HepG2 (cell line): Measurements from ENCODE around the gene SLC1A4. TPM values are rescaled to one million over a fixed set of nuclear protein-coding genes. Genes with fewer than 3 reads are reported as not detected.

Source experiments
- FOXJ3 ChIP-seq: sonication (generic); formaldehyde crosslinking; IDR thresholded peaks from 2 replicates; pipeline ENCODE4 v1.4.0; 2020; ENCODE audit warnings: missing genetic modification reagents, mild to moderate bottlenecking, borderline replicate concordance
- HNF4A ChIP-seq: sonication (generic); formaldehyde crosslinking; IDR thresholded peaks from 2 replicates; pipeline ENCODE4 v1.4.0; 2020; ENCODE audit warnings: missing genetic modification reagents
- MIER3 ChIP-seq: IDR thresholded peaks from 2 replicates; pipeline ENCODE4 v1.6.1; 2016; ENCODE audit warnings: missing compliant biosample characterization, borderline replicate concordance
- NCOR1 ChIP-seq: fragments of 200-600 bp; sonication (generic); IDR thresholded peaks from 2 replicates; pipeline ENCODE4 v1.7.0; 2017; ENCODE audit warnings: antibody characterized with exemption, low read length, borderline replicate concordance
- NFKBIZ ChIP-seq: IDR thresholded peaks from 2 replicates; pipeline ENCODE4 v1.6.1; 2018; ENCODE audit warnings: missing genetic modification reagents, missing compliant biosample characterization
- NPAS2 ChIP-seq: sonication (generic); formaldehyde crosslinking; IDR thresholded peaks from 2 replicates; pipeline ENCODE4 v1.8.0; 2022; ENCODE audit warnings: mild to moderate bottlenecking, missing genetic modification reagents, borderline replicate concordance
- NR2F1 ChIP-seq, 2 experiments: fragments of 450-650 bp in 1 of 2; formaldehyde crosslinking in 1 of 2; IDR thresholded peaks; 2 replicates each; pipeline versions ENCODE4 v1.5.0 to v1.6.1; 2016 to 2020; ENCODE audit warnings: mild to moderate bottlenecking in 1 of 2, missing compliant biosample characterization in 1 of 2, missing genetic modification reagents in 1 of 2, moderate library complexity in 1 of 2
- PAXIP1 ChIP-seq: sonication (generic); formaldehyde crosslinking; conservative IDR thresholded peaks from 2 replicates; pipeline ENCODE4 v1.4.0; 2020; ENCODE audit warnings: mild to moderate bottlenecking, missing genetic modification reagents, moderate library complexity
- PHF20 ChIP-seq: sonication (generic); formaldehyde crosslinking; IDR thresholded peaks from 2 replicates; pipeline ENCODE4 v1.5.0; 2020; ENCODE audit warnings: mild to moderate bottlenecking, missing genetic modification reagents
- RNF219 ChIP-seq: sonication (generic); formaldehyde crosslinking; IDR thresholded peaks from 2 replicates; pipeline ENCODE4 v1.5.0; 2020; ENCODE audit warnings: mild to moderate bottlenecking, missing genetic modification reagents
- SAP130 ChIP-seq: IDR thresholded peaks from 2 replicates; pipeline ENCODE4 v1.6.1; 2016; ENCODE audit warnings: low read depth
- YEATS2 ChIP-seq: sonication (generic); formaldehyde crosslinking; IDR thresholded peaks from 2 replicates; pipeline ENCODE4 v1.4.0; 2020; ENCODE audit warnings: missing genetic modification reagents, borderline replicate concordance
- ZNF143 ChIP-seq: sonication (generic); formaldehyde crosslinking; IDR thresholded peaks from 2 replicates; pipeline ENCODE4 v1.4.0; 2020; ENCODE audit warnings: missing genetic modification reagents
- ZNF431 ChIP-seq: sonication (generic); formaldehyde crosslinking; IDR thresholded peaks from 2 replicates; pipeline ENCODE4 v1.9.0; 2022; ENCODE audit warnings: missing genetic modification reagents, low read depth, mild to moderate bottlenecking, borderline replicate concordance
- ZNF484 ChIP-seq: sonication (generic); formaldehyde crosslinking; IDR thresholded peaks from 2 replicates; pipeline ENCODE4 v1.5.1; 2020; ENCODE audit warnings: mild to moderate bottlenecking, low read depth, missing genetic modification reagents, borderline replicate concordance
- ZNF614 ChIP-seq: IDR thresholded peaks from 2 replicates; pipeline ENCODE4 v1.6.1; 2018; ENCODE audit warnings: missing biosample characterization, missing genetic modification reagents, inconsistent platforms, borderline replicate concordance
- polyA plus RNA-seq, 8 experiments: library from polyadenylated mRNA; depleted of rRNA in 3 of 8; stranded (reverse) in 7 of 8; unstranded in 1 of 8; fragments of >200 nt; fragmentation: Illumina TruSeq in 4 of 8; extraction: Trizol in 4 of 8; gene quantifications; 2 replicates each; pipeline versions ENCODE4 v1.2.1 to v1.2.3, GENCODE V29; 2011 to 2016; ENCODE audit warnings: low read depth in 4 of 8, missing spikeins in 1 of 8, mixed read lengths in 1 of 8; ENCODE audit not compliant: insufficient read depth in 1 of 8
- total RNA-seq, 5 experiments: library from RNA; depleted of rRNA; stranded (reverse); fragments of >200 nt; fragmentation: Illumina TruSeq; extraction: Trizol; gene quantifications; 2 replicates each; pipeline ENCODE4 v1.2.3, GENCODE V29; 2016; ENCODE audit warnings: low read depth in 1 of 5
- TF ChIP-seq, protein P1 (sequence below): sonication (generic); formaldehyde crosslinking; conservative IDR thresholded peaks from 2 replicates; pipeline ENCODE4 v1.4.0; 2020; ENCODE audit warnings: missing genetic modification reagents

SLC1A4 gene
- total and polyA plus RNA-seq, 2 of the 13 experiments (the other 11 are each of a cell fraction or from before 2014, with no cell fraction given): 21.0 to 39.6 TPM

- TF ChIP-seq, protein P1, sequence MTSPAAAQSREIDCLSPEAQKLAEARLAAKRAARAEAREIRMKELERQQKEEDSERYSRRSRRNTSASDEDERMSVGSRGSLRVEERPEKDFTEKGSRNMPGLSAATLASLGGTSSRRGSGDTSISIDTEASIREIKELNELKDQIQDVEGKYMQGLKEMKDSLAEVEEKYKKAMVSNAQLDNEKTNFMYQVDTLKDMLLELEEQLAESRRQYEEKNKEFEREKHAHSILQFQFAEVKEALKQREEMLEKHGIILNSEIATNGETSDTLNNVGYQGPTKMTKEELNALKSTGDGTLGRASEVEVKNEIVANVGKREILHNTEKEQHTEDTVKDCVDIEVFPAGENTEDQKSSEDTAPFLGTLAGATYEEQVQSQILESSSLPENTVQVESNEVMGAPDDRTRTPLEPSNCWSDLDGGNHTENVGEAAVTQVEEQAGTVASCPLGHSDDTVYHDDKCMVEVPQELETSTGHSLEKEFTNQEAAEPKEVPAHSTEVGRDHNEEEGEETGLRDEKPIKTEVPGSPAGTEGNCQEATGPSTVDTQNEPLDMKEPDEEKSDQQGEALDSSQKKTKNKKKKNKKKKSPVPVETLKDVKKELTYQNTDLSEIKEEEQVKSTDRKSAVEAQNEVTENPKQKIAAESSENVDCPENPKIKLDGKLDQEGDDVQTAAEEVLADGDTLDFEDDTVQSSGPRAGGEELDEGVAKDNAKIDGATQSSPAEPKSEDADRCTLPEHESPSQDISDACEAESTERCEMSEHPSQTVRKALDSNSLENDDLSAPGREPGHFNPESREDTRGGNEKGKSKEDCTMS (CRISPR knock-in tag): no peak
- TF ChIP-seq NR2F1 (CRISPR knock-in tag; IDR thresholded peaks at IDR 0.05) (peak; percentile 53 to 77; a peak in 3 of 4 replicates), ZNF484 (no peak), FOXJ3 (CRISPR knock-in tag) (peak; percentile 39; the same call in 1 of the 2 replicates), ZNF614 (CRISPR knock-in tag) (peak; percentile 54; the same call in 1 of the 2 replicates), MIER3 (CRISPR knock-in tag) (peak; percentile 17; the same call in 1 of the 2 replicates), ZNF431 (CRISPR knock-in tag) (no peak), SAP130 (peak; percentile 61; the same call in 1 of the 2 replicates), ZNF143 (CRISPR knock-in tag) (no peak), PHF20 (CRISPR knock-in tag) (no peak), YEATS2 (CRISPR knock-in tag) (peak; percentile 20; the same call in 1 of the 2 replicates), RNF219 (CRISPR knock-in tag) (0 out of 2 replicates have a peak, but pooled peaks have one; percentile 49), HNF4A (CRISPR knock-in tag) (peak; percentile 94), PAXIP1 (peak; percentile 67), NCOR1 (peak; percentile 86; the same call in 1 of the 2 replicates), NPAS2 (CRISPR knock-in tag) (0 out of 2 replicates have a peak, but pooled peaks have one; percentile 28), NFKBIZ (CRISPR knock-in tag) (0 out of 2 replicates have a peak, but pooled peaks have one; percentile 49)
These were observed 65.7 kb downstream of the SLC1A4 start (continued) for GRCh38 chr2:65054749-65055421.
